OCI-LY3 (cell line): ENCODE measurements around the gene INPP5A.

Experiments used
- CTCF ChIP-seq: fragments of 200-600, 300-600 bp; sonication (generic); IDR thresholded peaks from 2 replicates; pipeline ENCODE4 v1.5.1; 2014; ENCODE audit warnings: antibody characterized with exemption, low read length, low read depth
- EZH2phosphoT487 ChIP-seq: fragments of 200-600 bp; shearing (Covaris generic); IDR thresholded peaks from 2 replicates; pipeline ENCODE4 v1.6.1; 2018; ENCODE audit warnings: antibody characterized with exemption, mixed run types, low read depth

DNA sequence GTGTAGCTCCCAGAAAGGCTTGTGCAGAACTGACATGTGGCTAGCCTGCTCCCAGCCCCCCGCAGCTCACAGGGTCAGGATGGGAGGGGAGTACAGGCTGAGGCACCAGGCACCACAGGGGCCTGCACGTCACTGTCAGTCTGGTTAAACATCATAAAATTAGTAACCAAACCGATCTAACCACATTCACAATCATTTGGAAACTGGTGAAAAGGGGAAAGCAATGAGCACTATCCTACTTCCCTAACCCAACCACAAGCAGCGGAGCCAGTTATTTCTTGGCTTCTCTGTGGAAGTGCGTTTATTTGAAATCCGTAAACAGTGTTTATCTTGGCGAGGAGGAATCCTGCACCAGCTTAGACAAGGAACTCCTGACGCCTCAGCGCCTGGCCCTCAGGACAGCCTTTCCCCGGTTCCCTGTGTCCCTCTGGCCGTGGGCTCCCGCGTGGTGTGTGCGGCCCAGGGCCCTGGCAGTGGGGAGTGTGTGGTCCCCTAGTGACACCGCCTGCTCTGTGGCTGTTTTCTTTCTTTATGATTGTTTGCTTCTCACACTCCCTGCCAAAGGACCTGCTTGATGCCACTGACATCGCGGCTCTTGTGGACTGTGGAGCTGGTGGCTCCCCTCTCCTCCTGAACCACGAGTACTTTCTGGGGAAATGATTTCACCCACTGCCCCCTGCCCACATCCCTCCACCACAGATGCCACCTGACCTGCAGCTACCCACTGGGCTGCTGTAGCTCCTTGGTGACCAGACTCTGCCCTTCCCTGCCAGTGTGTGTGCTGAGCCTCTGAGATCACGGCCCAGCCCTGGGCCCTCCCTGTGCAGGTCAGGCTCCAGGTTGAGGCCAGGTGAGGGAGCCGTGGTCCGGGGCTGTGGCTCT lies 38.0 kb downstream of the INPP5A start:
- no peak for TF ChIP-seq CTCF
- TF ChIP-seq EZH2phosphoT487 = peak; percentile 83; the same call in 1 of the 2 replicates
